GM18868 (cell line): Measurements from ENCODE around the gene CSTF3.

Experiments
- ATAC-seq: cut with Tn5 transposase; IDR thresholded peaks from one replicate; pipeline ENCODE4 v1.9.1; 2021; ENCODE audit warnings: mild to moderate bottlenecking, moderate library complexity; ENCODE audit not compliant: unreplicated experiment

The CSTF3 gene

GRCh38 chr11:33045551-33046255 lies 115.6 kb downstream of the CSTF3 start:
- ATAC-seq = no peak

- ATAC-seq = no peak
Measured at GRCh38 chr11:33044285-33044756, 117.0 kb downstream of the CSTF3 start.

- no peak for ATAC-seq
Measured at GRCh38 chr11:33043221-33043830, 118.0 kb downstream of the CSTF3 start.

- no peak for ATAC-seq
Measured at GRCh38 chr11:33040862-33041453, 120.3 kb downstream of the CSTF3 start.

GRCh38 chr11:33040033-33040861 lies 121.0 kb downstream of the CSTF3 start:
- peak; percentile 35 for ATAC-seq

GRCh38 chr11:33039274-33040032 lies 121.8 kb downstream of the CSTF3 start, which contains the start of gene TCP11L1:
Gene TCP11L1 (plus strand): TSS chr11:33039572. CDS start chr11:33043774, 4,202 bp downstream.
- ATAC-seq = peak; percentile 79

- ATAC-seq = no peak
Measured at GRCh38 chr11:33035011-33035410, 126.3 kb downstream of the CSTF3 start.
